Measurements from ENCODE around the gene KMT2B.
A peak's percentile ranks its signal among the peaks of the same experiment; 100 is the strongest.

The KMT2B gene

GRCh38 chr19:35727053-35727955, 9.5 kb downstream of the KMT2B start:
- DNase-seq (ENCODE audit: low spot score), result no peak

DNA sequence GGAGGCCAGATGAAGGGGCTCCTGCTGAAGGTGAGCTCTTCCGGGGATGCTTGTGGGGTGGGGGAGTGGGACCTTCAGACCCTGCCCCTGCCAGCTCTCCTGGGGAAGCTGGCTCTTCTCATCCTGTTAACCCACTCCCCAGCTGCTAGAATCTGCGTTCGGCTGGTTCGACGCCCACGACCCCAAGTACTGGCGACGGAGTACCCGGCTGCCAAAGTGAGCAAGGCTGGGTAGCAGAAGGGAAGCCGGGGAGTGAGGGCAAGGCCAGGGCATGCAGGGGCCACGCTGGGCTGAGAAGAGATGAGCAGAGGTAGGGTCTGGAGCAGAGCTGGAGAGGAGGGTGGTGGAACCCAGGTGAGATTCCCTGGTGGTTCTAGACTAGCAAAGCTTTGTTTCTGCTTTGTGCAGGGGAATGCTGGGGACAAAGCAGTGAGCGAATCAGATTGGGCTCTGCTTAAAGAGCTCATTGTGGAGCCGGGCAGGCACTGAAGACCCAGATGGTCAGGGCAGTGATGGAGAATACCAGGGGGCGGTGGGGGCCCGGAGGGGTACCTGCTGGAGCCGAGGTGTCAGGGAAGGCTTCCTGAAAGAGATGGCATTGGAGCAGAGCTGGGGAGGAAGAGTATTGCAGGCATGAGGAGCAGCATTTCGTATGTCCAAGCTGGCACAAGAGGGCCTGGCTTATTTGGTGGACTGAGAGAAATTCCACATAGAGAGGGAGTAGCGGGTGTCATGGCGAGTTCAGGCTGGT, 10.3 kb downstream of the KMT2B start:
- no peak for DNase-seq (ENCODE audit: low spot score)

- DNase-seq (ENCODE audit: low spot score), result no peak
Observed at GRCh38 chr19:35729021-35729420, 11.2 kb downstream of the KMT2B start.

DNA sequence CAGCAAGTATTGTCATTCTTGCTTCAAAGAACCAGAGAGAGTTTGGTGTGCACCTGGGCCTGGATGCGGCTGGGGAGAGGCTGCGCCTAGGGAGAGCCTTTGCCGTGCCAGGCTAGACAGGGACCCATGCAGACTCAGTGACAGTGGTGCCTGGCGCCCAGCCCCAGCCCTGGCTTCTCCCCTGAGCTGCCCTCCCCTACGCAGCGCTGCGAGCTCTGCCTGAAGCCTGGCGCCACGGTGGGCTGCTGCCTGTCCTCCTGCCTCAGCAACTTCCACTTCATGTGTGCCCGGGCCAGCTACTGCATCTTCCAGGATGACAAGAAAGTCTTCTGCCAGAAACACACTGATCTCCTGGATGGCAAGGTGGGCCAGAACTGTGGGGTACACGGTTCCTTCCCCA, 12.0 kb downstream of the KMT2B start:
- DNase-seq (ENCODE audit: low spot score), result no peak

DNA sequence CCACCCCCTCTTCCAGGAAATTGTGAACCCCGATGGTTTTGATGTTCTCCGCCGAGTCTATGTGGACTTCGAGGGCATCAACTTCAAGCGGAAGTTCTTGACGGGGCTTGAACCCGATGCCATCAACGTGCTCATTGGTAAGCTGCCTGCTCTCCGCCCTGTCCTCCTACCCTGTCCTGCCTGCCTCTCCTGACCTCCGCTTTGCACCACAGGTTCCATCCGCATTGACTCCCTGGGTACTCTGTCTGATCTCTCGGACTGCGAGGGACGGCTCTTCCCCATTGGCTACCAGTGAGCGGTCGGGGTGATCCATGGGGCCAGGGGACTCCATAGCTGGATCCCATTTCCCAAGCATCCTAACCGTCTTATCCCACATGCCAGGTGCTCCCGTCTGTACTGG, 12.5 kb downstream of the KMT2B start:
- DNase-seq (ENCODE audit: low spot score), result no peak

DNA sequence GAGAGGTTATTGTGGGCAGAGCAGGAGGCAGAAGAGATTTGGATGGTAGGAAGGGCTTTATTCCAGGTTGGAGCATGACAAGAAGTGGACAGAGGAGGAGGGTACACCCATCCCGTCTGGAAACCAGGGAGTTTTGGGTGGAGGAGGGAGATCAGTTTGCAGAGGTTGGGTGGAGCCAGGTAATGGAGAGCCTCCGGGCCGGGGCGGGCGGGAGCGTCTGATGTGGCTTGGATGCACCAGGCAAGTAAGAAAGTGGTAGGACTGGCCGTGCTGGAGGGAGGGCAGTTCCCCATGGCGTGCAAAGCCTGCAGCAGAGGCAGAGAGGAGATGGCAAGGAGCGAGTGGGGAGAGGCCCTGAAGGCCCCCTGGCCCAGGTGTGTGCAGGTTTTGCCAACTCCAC, 13.6 kb downstream of the KMT2B start:
- no peak for DNase-seq (ENCODE audit: low spot score)

GRCh38 chr19:35731779-35732405, 14.1 kb downstream of the KMT2B start:
- DNase-seq (ENCODE audit: low spot score), result no peak

- no peak for DNase-seq (ENCODE audit: low spot score)
Observed at GRCh38 chr19:35732540-35733179, 14.9 kb downstream of the KMT2B start.

DNA sequence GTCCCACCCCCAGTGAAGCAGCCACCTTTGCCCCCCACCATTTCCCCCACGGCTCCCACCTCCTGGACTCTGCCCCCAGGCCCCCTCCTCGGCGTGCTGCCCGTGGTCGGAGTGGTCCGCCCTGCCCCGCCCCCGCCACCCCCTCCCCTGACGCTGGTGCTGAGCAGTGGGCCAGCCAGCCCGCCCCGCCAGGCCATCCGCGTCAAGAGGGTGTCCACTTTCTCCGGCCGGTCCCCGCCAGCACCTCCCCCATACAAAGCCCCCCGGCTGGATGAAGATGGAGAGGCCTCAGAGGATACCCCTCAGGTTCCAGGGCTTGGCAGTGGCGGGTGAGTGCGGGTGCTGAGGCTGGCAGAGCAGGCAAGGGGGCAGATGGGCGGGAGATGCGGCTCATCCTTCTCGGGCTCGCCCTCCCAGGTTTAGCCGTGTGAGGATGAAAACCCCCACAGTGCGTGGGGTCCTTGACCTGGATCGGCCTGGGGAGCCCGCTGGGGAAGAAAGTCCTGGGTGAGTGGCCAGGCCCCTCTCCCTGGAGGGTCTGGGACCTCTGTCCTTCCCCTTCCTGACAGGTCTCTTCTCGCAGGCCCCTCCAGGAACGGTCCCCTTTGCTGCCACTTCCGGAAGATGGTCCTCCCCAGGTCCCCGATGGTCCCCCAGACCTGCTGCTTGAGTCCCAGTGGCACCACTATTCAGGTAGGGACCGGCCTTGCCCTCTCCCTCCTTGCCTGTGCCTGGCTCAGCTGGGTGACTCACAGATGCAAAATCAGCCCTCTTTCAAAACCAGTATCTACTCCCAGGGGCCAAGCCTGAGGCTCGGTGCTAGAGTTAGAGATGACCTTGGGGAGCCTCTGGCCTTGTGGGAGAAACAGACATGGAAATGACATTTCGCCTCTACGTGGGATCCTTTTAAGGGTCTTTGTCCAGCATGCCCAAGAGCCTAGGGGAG, 15.7 kb downstream of the KMT2B start:
- DNase-seq (ENCODE audit: low spot score), result no peak

DNA sequence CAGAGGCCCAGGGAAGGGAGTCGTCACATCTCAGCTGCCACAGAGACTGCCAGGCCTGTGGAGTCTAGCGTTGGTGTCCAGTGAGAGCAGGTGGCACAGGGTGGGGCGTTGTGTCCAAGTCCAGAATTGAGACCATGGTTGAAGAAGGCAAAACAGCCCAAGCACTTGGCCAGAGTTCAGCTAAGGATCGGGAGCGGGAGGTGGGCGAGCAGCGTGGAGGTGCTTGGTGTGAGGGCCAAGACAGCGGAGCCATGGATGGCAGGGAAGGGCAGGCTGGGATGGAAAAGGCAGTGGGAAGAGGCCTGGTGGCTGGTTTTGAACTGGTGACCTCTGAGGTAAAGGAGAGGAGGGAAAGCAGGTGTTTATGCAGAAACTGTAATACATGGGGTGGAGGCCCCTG, 16.5 kb downstream of the KMT2B start:
- no peak for DNase-seq (ENCODE audit: low spot score)

DNA sequence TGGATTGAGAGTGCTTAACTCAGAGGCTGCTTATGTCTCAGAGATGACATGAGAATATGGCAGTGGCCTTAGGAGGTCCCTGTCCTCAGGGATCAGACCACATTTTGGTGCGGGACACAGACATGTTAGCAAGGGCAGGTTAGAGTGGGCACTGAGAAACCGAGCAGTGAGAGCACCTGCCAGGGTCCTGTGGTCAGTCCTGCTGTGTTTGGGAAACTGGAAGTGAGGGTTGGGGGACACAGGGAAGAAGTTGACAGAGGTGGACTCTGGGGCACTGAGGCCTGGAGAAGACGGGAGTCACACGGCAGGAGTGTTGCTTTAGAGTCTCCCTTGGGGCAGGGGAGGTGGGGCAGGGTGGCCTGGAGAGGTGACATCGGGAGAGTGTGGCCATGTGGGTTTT, 17.1 kb downstream of the KMT2B start:
- no peak for DNase-seq (ENCODE audit: low spot score)

DNA sequence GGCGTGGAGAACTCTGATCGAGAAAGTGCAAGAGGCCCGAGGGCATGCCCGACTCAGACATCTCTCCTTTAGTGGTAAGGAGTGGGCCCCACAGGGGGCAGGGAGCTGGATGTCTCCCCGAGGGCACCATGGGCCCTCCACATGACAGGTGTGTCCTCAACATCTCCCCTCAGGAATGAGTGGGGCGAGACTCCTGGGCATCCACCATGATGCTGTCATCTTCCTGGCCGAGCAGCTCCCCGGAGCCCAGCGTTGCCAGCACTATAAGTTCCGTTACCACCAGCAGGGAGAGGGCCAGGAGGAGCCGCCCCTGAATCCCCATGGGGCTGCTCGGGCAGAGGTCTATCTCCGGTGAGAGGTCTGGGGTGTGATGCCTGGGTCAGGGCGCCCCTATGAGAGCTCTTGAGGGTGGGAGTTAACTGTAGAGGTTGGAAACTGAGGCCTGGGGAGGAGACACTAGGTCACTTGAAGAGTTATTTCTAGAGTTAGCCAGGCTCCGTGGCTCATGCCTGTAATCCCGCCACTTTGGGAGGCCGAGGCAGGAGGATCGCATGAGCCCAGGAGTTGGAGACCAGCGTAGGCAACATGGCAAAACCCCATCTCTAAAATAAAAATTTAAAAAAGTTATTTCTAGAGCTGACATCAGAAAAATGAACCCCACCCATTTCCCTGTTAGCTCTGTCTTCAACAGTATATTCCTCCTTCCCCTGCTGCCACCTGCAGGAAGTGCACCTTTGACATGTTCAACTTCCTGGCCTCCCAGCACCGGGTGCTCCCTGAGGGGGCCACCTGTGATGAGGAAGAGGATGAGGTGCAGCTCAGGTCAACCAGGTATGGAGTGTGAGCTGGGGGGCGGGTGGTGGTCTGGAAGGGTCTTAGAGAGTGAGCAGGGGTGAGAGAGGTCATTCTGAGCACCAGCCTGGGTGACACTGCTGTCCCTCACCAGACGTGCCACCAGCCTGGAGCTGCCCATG, 19.4 kb downstream of the KMT2B start:
- no peak for DNase-seq (ENCODE audit: low spot score)

GRCh38 chr19:35738021-35738886, 20.5 kb downstream of the KMT2B start:
- DNase-seq (ENCODE audit: low spot score), result no peak

GRCh38 chr19:35738887-35739229, 21.1 kb downstream of the KMT2B start:
- DNase-seq (ENCODE audit: low spot score), result no peak

GRCh38 chr19:35739275-35740107, 21.7 kb downstream of the KMT2B start:
- DNase-seq (ENCODE audit: low spot score), result no peak

DNA sequence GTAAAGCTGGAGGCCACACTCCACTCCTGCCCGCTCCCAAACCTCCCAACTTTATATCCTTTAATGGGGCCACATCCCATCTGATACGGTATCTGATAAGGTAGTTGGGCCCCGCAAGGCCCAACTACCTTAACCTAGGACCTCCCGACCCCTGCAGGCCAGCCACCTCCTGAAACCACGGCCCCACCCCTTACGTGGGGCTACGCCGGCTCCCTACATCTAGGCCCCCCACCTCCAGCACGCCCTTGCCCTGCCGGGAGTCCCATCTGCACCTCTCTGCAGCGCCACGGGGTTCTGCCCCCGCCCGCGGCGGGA, 22.3 kb downstream of the KMT2B start:
- no peak for DNase-seq (ENCODE audit: low spot score)

DNA sequence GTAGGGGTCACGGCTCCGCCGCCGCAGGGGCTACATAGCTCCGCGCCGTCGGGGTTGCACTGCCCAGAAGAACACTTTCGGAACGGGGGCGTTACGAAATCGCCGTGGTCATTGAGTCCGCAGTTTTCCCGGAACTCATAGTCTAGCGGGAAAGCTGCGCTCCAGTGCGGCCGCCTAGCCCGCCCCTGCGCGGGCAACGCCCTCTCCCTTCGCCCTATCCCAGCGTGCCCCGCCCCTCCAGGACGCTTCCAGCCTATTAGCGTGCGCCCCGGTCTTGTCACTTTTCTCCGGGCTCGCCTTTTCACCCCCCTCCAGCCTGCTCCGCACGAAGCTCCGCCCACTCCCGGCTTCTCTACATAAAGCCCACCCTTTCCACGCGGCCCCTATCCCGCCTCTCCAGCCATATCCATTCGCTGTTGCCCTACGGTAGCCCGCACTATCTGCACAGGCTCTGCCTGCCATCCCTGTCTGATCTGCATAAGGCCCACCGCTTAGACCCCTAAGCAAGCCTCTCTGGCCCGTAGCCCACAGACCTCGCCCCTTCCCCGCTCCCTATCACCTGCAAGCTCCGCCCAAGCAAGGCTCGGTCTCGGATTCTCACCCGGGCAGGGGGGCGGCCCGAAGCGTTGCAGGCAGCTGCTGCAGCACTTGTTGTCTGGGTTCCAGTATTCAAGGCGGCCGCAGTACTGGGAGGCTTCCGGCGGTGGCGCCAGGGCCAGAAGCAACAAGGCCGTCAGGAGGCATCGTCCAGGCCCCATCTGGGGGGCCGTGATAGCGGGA, 22.8 kb downstream of the KMT2B start:
- peak; percentile 98 for DNase-seq (ENCODE audit: low spot score)

DNA sequence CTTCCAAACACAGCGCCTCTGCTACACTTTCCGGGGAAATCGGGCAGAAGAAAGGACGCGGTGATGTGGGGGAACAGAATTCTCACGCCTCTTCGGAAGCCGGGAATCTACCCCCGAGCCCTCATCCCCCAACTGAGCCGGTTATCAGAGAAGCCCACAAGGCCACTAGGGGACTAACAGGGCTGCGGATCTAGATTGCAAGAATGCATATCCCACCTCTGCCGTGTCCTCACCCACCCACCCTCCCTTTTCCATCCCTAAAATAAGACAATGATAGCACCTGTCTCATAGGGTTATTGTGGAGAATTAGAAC, 23.4 kb downstream of the KMT2B start:
- no peak for DNase-seq (ENCODE audit: low spot score)
